GM18909 (cell line): ENCODE measurements around the gene TMEM272.
"Not testable (repeated sequence)": the region's sequence is repeated elsewhere in the genome, so short reads cannot be mapped to it uniquely, and the experiment has no call there.

ENCODE experiments used
- ATAC-seq: cut with Tn5 transposase; IDR thresholded peaks from one replicate; pipeline ENCODE4 v1.9.1; 2021; ENCODE audit warnings: mild to moderate bottlenecking; ENCODE audit not compliant: unreplicated experiment, poor library complexity

The TMEM272 gene

GRCh38 chr13:51826606-51827005 lies 18.4 kb downstream of the TMEM272 start:
- no peak for ATAC-seq

GRCh38 chr13:51825681-51826254 lies 19.2 kb downstream of the TMEM272 start:
- no peak for ATAC-seq

GRCh38 chr13:51825165-51825592 lies 19.8 kb downstream of the TMEM272 start:
- ATAC-seq: no peak

GRCh38 chr13:51824712-51825111 lies 20.3 kb downstream of the TMEM272 start:
- ATAC-seq: not testable (repeated sequence)

GRCh38 chr13:51823863-51824262 lies 21.1 kb downstream of the TMEM272 start:
- ATAC-seq: no peak

GRCh38 chr13:51823359-51823758 lies 21.6 kb downstream of the TMEM272 start:
- no peak for ATAC-seq

- no peak for ATAC-seq
Observed at GRCh38 chr13:51822106-51822815, 22.7 kb downstream of the TMEM272 start.

GRCh38 chr13:51821606-51822005 lies 23.4 kb downstream of the TMEM272 start:
- no peak for ATAC-seq

GRCh38 chr13:51820016-51820597 lies 24.9 kb downstream of the TMEM272 start:
- ATAC-seq: no peak

GRCh38 chr13:51819544-51819943 lies 25.4 kb downstream of the TMEM272 start:
- no peak for ATAC-seq

GRCh38 chr13:51818781-51819511 lies 26.0 kb downstream of the TMEM272 start:
- ATAC-seq: no peak

- no peak for ATAC-seq
Observed at GRCh38 chr13:51818276-51818675, 26.7 kb downstream of the TMEM272 start.

GRCh38 chr13:51817717-51818116 lies 27.3 kb downstream of the TMEM272 start:
- no peak for ATAC-seq

GRCh38 chr13:51816604-51817249 lies 28.2 kb downstream of the TMEM272 start:
- no peak for ATAC-seq

GRCh38 chr13:51815848-51816247 lies 29.1 kb downstream of the TMEM272 start:
- ATAC-seq: no peak

- peak; percentile 81 for ATAC-seq
Observed at GRCh38 chr13:51814825-51815650, 29.9 kb downstream of the TMEM272 start.

- ATAC-seq: no peak
Observed at GRCh38 chr13:51814071-51814470, 30.9 kb downstream of the TMEM272 start.

GRCh38 chr13:51811920-51812451 lies 33.0 kb downstream of the TMEM272 start:
- ATAC-seq: peak; percentile 43

GRCh38 chr13:51811046-51811445 lies 33.9 kb downstream of the TMEM272 start:
- no peak for ATAC-seq
